Mesendoderm (in vitro differentiated cells): ENCODE results near the gene LIMK1.

ENCODE experiments used
- DNase-seq: peaks from one replicate; pipeline ENCODE4 v3.0.0; 2013
- H2AK5ac ChIP-seq: 2 replicates; pipeline ENCODE4 v1.6.1; 2013; ENCODE audit warnings: low read length, inconsistent platforms
- H2BK120ac ChIP-seq: 2 replicates; pipeline ENCODE4 v1.6.1; 2013; ENCODE audit warnings: low read depth, mild to moderate bottlenecking, low read length, moderate library complexity, mixed read lengths
- H2BK15ac ChIP-seq: replicated peaks from 2 replicates; pipeline ENCODE4 v1.6.1; 2013; ENCODE audit warnings: low read depth, mild to moderate bottlenecking, moderate library complexity
- H2BK5ac ChIP-seq: 2 replicates; pipeline ENCODE4 v1.6.1; 2013; ENCODE audit warnings: low read length, inconsistent platforms
- H3K18ac ChIP-seq: 2 replicates; pipeline ENCODE4 v1.6.1; 2013; ENCODE audit warnings: mild to moderate bottlenecking, low read length, mixed read lengths
- H3K23ac ChIP-seq: one replicate; pipeline ENCODE4 v1.6.1; 2013; ENCODE audit warnings: low read length
- H3K27ac ChIP-seq: 2 replicates; pipeline ENCODE4 v1.5.1; 2013; ENCODE audit warnings: low read depth, mild to moderate bottlenecking, inconsistent platforms, low read length, moderate library complexity
- H3K27me3 ChIP-seq: 2 replicates; pipeline ENCODE4 v1.6.1; 2013; ENCODE audit warnings: low read length, control low read depth, mild to moderate bottlenecking, inconsistent platforms; ENCODE audit not compliant: insufficient read depth, poor library complexity
- H3K36me3 ChIP-seq: 2 replicates; pipeline ENCODE4 v1.6.1; 2013; ENCODE audit warnings: low read length, inconsistent platforms; ENCODE audit not compliant: control insufficient read depth, insufficient read depth
- H3K4ac ChIP-seq: one replicate; pipeline ENCODE4 v1.6.1; 2013; ENCODE audit warnings: low read depth, mild to moderate bottlenecking, low read length, moderate library complexity
- H3K4me1 ChIP-seq: 2 replicates; pipeline ENCODE4 v1.6.1; 2013; ENCODE audit warnings: low read depth, low read length, inconsistent platforms; ENCODE audit not compliant: control insufficient read depth
- H3K4me2 ChIP-seq: 2 replicates; pipeline ENCODE4 v1.6.1; 2013; ENCODE audit warnings: low read length
- H3K4me3 ChIP-seq: 2 replicates; pipeline ENCODE4 v1.5.1; 2013; ENCODE audit warnings: mild to moderate bottlenecking, low read length
- H3K56ac ChIP-seq: one replicate; pipeline ENCODE4 v1.6.1; 2013; ENCODE audit warnings: low read length
- H3K79me1 ChIP-seq: 2 replicates; pipeline ENCODE4 v1.6.1; 2013; ENCODE audit warnings: low read length, inconsistent platforms
- H3K79me2 ChIP-seq: 2 replicates; pipeline ENCODE4 v1.6.1; 2013; ENCODE audit warnings: mild to moderate bottlenecking, low read length; ENCODE audit not compliant: control insufficient read depth, insufficient read depth
- H3K9ac ChIP-seq: 2 replicates; pipeline ENCODE4 v1.6.1; 2013; ENCODE audit warnings: low read length, inconsistent platforms
- H4K5ac ChIP-seq: one replicate; pipeline ENCODE4 v1.6.1; 2013; ENCODE audit warnings: low read length
- H4K8ac ChIP-seq: one replicate; pipeline ENCODE4 v1.6.1; 2013; ENCODE audit warnings: low read depth, mild to moderate bottlenecking, control low read depth, low read length, moderate library complexity
- WGBS: extraction: QIAGEN DNeasy Blood & Tissue Kit; methylation state at CpG from one replicate; pipeline ENCODE4 v1.1.7; 2013; ENCODE audit warnings: low lambda C conversion rate, missing lambda C conversion rate; ENCODE audit not compliant: insufficient coverage; ENCODE audit errors: extremely low coverage; 5-methylcytosine and 5-hydroxymethylcytosine counted together

Gene LIMK1

GRCh38 chr7:74069790-74070618 is 13.6 kb upstream of the LIMK1 start:
- H3K4me2 ChIP-seq: no peak overlapping the region
- no peak overlapping the region for H3K18ac ChIP-seq
- H3K4me3 ChIP-seq: no peak overlapping the region
- no peak overlapping the region for H4K8ac ChIP-seq
- H3K4me1 ChIP-seq: no peaks in the 10 kb centered on the region
- no peak for DNase-seq
- no peak overlapping the region for H3K9ac ChIP-seq
- H3K56ac ChIP-seq: no peak overlapping the region
- H2AK5ac ChIP-seq: no peak overlapping the region
- H3K27ac ChIP-seq: no peak overlapping the region
- no peak overlapping the region for H2BK5ac ChIP-seq
- H2BK15ac ChIP-seq: no peak overlapping the region
- H3K36me3 ChIP-seq: no peaks in the 10 kb centered on the region
- H3K79me2 ChIP-seq: no peaks in the 10 kb centered on the region
- H3K4ac ChIP-seq: no peak overlapping the region
- WGBS: no CpG with 5 or more reads among the region's 11 CpGs
- no peak overlapping the region for H3K23ac ChIP-seq
- H3K79me1 ChIP-seq: no peaks in the 10 kb centered on the region
- no peak overlapping the region for H4K5ac ChIP-seq
- H3K27me3 ChIP-seq: no peaks in the 10 kb centered on the region
- no peak overlapping the region for H2BK120ac ChIP-seq

GRCh38 chr7:74070619-74070921 is 13.0 kb upstream of the LIMK1 start:
- Histone ChIP-seq H3K79me1 (no peaks in the 10 kb centered on the region), H3K4me1 (no peaks in the 10 kb centered on the region), H3K4me3 (no peak overlapping the region), H2BK15ac (no peak overlapping the region), H3K4me2 (no peak overlapping the region), H3K23ac (no peak overlapping the region), H2BK5ac (no peak overlapping the region), H3K79me2 (no peaks in the 10 kb centered on the region), H3K56ac (no peak overlapping the region), H3K4ac (no peak overlapping the region), H3K36me3 (no peaks in the 10 kb centered on the region), H2AK5ac (no peak overlapping the region), H4K8ac (no peak overlapping the region), H2BK120ac (no peak overlapping the region), H3K27ac (no peak overlapping the region), H3K9ac (no peak overlapping the region), H4K5ac (no peak overlapping the region), H3K27me3 (no peaks in the 10 kb centered on the region), H3K18ac (no peak overlapping the region)
- DNase-seq: no peak
- no CpG with 5 or more reads among the region's 6 CpGs for WGBS

DNA sequence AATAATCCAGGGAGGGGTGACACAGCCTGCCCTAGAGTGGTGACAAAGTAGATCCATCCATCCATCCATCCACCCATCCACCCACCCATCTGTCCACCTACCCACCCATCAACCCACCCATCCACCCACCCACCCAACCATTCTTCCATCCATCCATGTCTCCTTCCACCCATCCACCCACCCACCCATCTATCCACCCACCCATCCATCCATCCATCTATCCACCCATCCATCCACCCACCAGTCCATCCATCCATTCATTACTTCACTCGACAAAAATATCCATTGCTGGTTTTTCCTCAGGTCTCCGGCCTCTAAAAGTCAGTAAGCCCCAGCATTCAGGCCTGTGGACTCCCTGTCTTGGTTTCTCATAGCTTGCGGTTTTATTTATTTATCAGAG is 12.5 kb upstream of the LIMK1 start:
- no peaks in the 10 kb centered on the region for H3K79me1 ChIP-seq
- H3K9ac ChIP-seq: no peak overlapping the region
- H4K8ac ChIP-seq: no peak overlapping the region
- H2BK5ac ChIP-seq: no peak overlapping the region
- H4K5ac ChIP-seq: no peak overlapping the region
- H3K27me3 ChIP-seq: no peaks in the 10 kb centered on the region
- no peak for DNase-seq
- H3K4me2 ChIP-seq: no peak overlapping the region
- H3K23ac ChIP-seq: no peak overlapping the region
- H3K18ac ChIP-seq: no peak overlapping the region
- H3K36me3 ChIP-seq: no peaks in the 10 kb centered on the region
- no peak overlapping the region for H3K56ac ChIP-seq
- no CpG with 5 or more reads among the region's 3 CpGs for WGBS
- no peak overlapping the region for H2BK15ac ChIP-seq
- no peak overlapping the region for H3K4me3 ChIP-seq
- no peak overlapping the region for H3K27ac ChIP-seq
- H2BK120ac ChIP-seq: no peak overlapping the region
- no peaks in the 10 kb centered on the region for H3K79me2 ChIP-seq
- H3K4me1 ChIP-seq: no peaks in the 10 kb centered on the region
- no peak overlapping the region for H2AK5ac ChIP-seq
- H3K4ac ChIP-seq: no peak overlapping the region

DNA sequence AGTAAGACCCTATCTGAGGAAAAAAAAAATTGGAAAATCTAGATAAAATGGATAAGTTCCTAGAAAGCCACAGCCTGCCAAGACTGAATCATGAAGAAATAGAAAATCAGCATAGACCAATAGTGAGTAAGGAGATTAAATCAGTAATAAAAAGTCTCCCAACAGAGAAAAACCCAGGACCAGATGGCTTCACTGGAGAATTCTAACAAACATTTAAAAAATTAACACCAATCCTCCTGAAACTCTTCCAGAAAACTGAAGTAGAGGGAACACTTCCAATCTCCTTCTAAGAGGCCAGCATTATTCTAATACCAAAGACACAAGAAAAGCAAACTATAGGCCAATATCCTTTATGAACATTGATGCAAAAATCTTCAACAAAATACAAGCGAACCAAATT is 8.8 kb upstream of the LIMK1 start:
- no peak overlapping the region for H3K9ac ChIP-seq
- no peak overlapping the region for H3K27ac ChIP-seq
- no peak overlapping the region for H3K56ac ChIP-seq
- no CpG with 5 or more reads among the region's 1 CpG for WGBS
- H3K4me3 ChIP-seq: no peak overlapping the region
- no peaks in the 10 kb centered on the region for H3K79me1 ChIP-seq
- no peak overlapping the region for H3K23ac ChIP-seq
- H2BK5ac ChIP-seq: no peak overlapping the region
- H3K4ac ChIP-seq: no peak overlapping the region
- H3K79me2 ChIP-seq: no peaks in the 10 kb centered on the region
- no peak overlapping the region for H2AK5ac ChIP-seq
- H4K5ac ChIP-seq: no peak overlapping the region
- H2BK15ac ChIP-seq: no peak overlapping the region
- H3K4me2 ChIP-seq: no peak overlapping the region
- no peaks in the 10 kb centered on the region for H3K36me3 ChIP-seq
- peaks cover 3% of the 10 kb centered on the region for H3K4me1 ChIP-seq
- no peak overlapping the region for H2BK120ac ChIP-seq
- DNase-seq: no peak
- H4K8ac ChIP-seq: no peak overlapping the region
- no peaks in the 10 kb centered on the region for H3K27me3 ChIP-seq
- H3K18ac ChIP-seq: no peak overlapping the region

- Histone ChIP-seq H3K9ac (no peak overlapping the region), H4K8ac (no peak overlapping the region), H3K79me2 (no peaks in the 10 kb centered on the region), H3K4me1 (peaks cover 5% of the 10 kb centered on the region), H3K4me2 (no peak overlapping the region), H3K4ac (no peak overlapping the region), H3K27ac (no peak overlapping the region), H4K5ac (no peak overlapping the region), H3K56ac (no peak overlapping the region), H2BK120ac (no peak overlapping the region), H3K23ac (no peak overlapping the region), H3K79me1 (no peaks in the 10 kb centered on the region), H2AK5ac (no peak overlapping the region), H3K18ac (no peak overlapping the region), H2BK15ac (no peak overlapping the region), H2BK5ac (no peak overlapping the region), H3K27me3 (no peaks in the 10 kb centered on the region), H3K4me3 (no peak overlapping the region), H3K36me3 (no peaks in the 10 kb centered on the region)
- peak; percentile 74 for DNase-seq
- no CpG with 5 or more reads among the region's 2 CpGs for WGBS
These were observed 5.1 kb upstream of the LIMK1 start for GRCh38 chr7:74078461-74078860.

DNA sequence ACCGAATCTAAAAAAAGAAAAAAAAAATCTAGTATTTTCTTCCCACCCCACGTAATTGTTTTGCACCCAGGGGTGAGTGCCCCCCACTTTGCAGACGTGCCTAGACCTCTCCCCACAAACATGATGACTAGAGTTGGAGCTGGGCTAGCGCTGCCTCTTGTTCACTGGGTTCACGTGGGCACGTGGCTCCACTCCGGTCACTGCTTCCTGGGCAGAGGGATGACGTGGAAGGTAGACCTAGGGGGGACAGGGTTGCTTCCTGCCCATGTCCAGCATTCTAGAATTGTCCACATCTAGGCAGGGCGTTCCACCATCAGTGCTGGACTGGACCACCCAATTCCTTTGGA is 861 bp upstream of the LIMK1 start:
- Histone ChIP-seq H3K27me3 (no peaks in the 10 kb centered on the region), H2BK15ac (no peak overlapping the region), H2BK5ac (no peak overlapping the region), H3K79me2 (peaks cover 10% of the 10 kb centered on the region), H3K4me1 (peaks cover 11% of the 10 kb centered on the region), H3K27ac (no peak overlapping the region), H3K4me2 (no peak overlapping the region), H3K23ac (no peak overlapping the region), H2AK5ac (peak overlapping the region; percentile 88), H3K9ac (peak overlapping the region; percentile 74), H4K5ac (no peak overlapping the region), H3K18ac (no peak overlapping the region), H4K8ac (no peak overlapping the region), H3K56ac (peak overlapping the region; percentile 26), H3K79me1 (peaks cover 15% of the 10 kb centered on the region), H3K4me3 (no peak overlapping the region), H3K4ac (no peak overlapping the region), H2BK120ac (no peak overlapping the region), H3K36me3 (no peaks in the 10 kb centered on the region)
- no peak for DNase-seq
- WGBS: no CpG with 5 or more reads among the region's 9 CpGs
